Liver (tissue), 9 donors: Measurements from ENCODE around the gene VENTX. TPM values are rescaled to one million over a fixed set of nuclear protein-coding genes. Genes with fewer than 3 reads are reported as not detected.

Experiments used
- DNase-seq: peaks from one replicate; pipeline ENCODE4 v3.0.0-alpha.2; 2017; ENCODE audit warnings: low spot score
- H3K27ac ChIP-seq, 2 donors: one replicate each; pipeline ENCODE4 v1.7.0; 2013; ENCODE audit warnings: inconsistent platforms in 2 of 2, low read length in 2 of 2, control low read depth in 1 of 2, low read depth in 1 of 2, mild to moderate bottlenecking in 1 of 2
- H3K27me3 ChIP-seq, 4 donors: one replicate each; pipeline versions ENCODE4 v1.6.1 to v1.7.0; 2013; ENCODE audit warnings: low read length in 3 of 4, inconsistent platforms in 1 of 4, mild to moderate bottlenecking in 1 of 4, moderate library complexity in 1 of 4; ENCODE audit not compliant: control insufficient read depth in 4 of 4, insufficient read depth in 4 of 4
- H3K36me3 ChIP-seq, 4 donors: one replicate each; pipeline versions ENCODE4 v1.6.1 to v1.7.0; 2013; ENCODE audit warnings: low read length in 3 of 4, mild to moderate bottlenecking in 3 of 4, low read depth in 1 of 4, moderate library complexity in 1 of 4; ENCODE audit not compliant: control insufficient read depth in 4 of 4, insufficient read depth in 3 of 4
- H3K4me1 ChIP-seq, 4 donors: one replicate each; pipeline versions ENCODE4 v1.6.1 to v1.7.0; 2013; ENCODE audit warnings: low read length in 3 of 4, mild to moderate bottlenecking in 3 of 4, moderate library complexity in 1 of 4; ENCODE audit not compliant: control insufficient read depth in 4 of 4, insufficient read depth in 4 of 4
- H3K4me3 ChIP-seq, 3 donors: one replicate each; pipeline versions ENCODE4 v1.6.1 to v1.7.0; 2013; ENCODE audit warnings: low read length in 3 of 3, control low read depth in 1 of 3, low read depth in 1 of 3, mild to moderate bottlenecking in 1 of 3
- H3K9ac ChIP-seq, 2 donors: one replicate each; pipeline ENCODE4 v1.7.0; 2013; ENCODE audit warnings: low read length in 2 of 2, mild to moderate bottlenecking in 2 of 2, moderate library complexity in 2 of 2, control low read depth in 1 of 2, low read depth in 1 of 2
- H3K9me3 ChIP-seq, 4 donors: one replicate each; pipeline versions ENCODE4 v1.6.1 to v1.7.0; 2013; ENCODE audit warnings: low read length in 3 of 4; ENCODE audit not compliant: control insufficient read depth in 4 of 4
- ATF3 ChIP-seq: IDR thresholded peaks from 2 replicates; pipeline ENCODE4 v1.6.1; 2016; ENCODE audit warnings: antibody characterized with exemption
- CTCF ChIP-seq: fragments of 150-350 bp; IDR thresholded peaks from 2 replicates; pipeline ENCODE4 v1.5.1; 2017; ENCODE audit warnings: improper control_type of control experiment, low read depth, low read length; ENCODE audit not compliant: missing input control
- EGR1 ChIP-seq, 2 donors: IDR thresholded peaks; 2 replicates each; pipeline ENCODE4 v1.6.1; 2016 to 2018; ENCODE audit warnings: antibody characterized with exemption in 2 of 2, low read depth in 2 of 2
- FOXA1 ChIP-seq: IDR thresholded peaks from 2 replicates; pipeline ENCODE4 v1.6.1; 2016; ENCODE audit warnings: antibody characterized with exemption
- FOXA2 ChIP-seq: IDR thresholded peaks from 2 replicates; pipeline ENCODE4 v1.6.1; 2016; ENCODE audit warnings: antibody characterized with exemption
- GABPA ChIP-seq, 2 donors: IDR thresholded peaks in 1 of 2; conservative IDR thresholded peaks in 1 of 2; 2 replicates each; pipeline ENCODE4 v1.6.1; 2016; ENCODE audit warnings: antibody characterized with exemption in 2 of 2, mild to moderate bottlenecking in 1 of 2, moderate library complexity in 1 of 2
- HNF4A ChIP-seq, 2 donors: conservative IDR thresholded peaks; 2 replicates each; pipeline ENCODE4 v1.6.1; 2016; ENCODE audit warnings: antibody characterized with exemption in 2 of 2, mild to moderate bottlenecking in 2 of 2
- HNF4G ChIP-seq: IDR thresholded peaks from 2 replicates; pipeline ENCODE4 v1.6.1; 2016; ENCODE audit warnings: antibody characterized with exemption
- JUND ChIP-seq, 2 donors: IDR thresholded peaks; 2 replicates each; pipeline ENCODE4 v1.6.1; 2016; ENCODE audit warnings: antibody characterized with exemption in 2 of 2
- MAX ChIP-seq: IDR thresholded peaks from 2 replicates; pipeline ENCODE4 v1.6.1; 2016; ENCODE audit warnings: antibody characterized with exemption
- NR2F2 ChIP-seq: IDR thresholded peaks from 2 replicates; pipeline ENCODE4 v1.6.1; 2016; ENCODE audit warnings: antibody characterized with exemption
- RAD21 ChIP-seq, 2 donors: IDR thresholded peaks; 2 replicates each; pipeline ENCODE4 v1.6.1; 2016; ENCODE audit warnings: antibody characterized with exemption in 2 of 2, mild to moderate bottlenecking in 2 of 2
- REST ChIP-seq: IDR thresholded peaks from 2 replicates; pipeline ENCODE4 v1.6.1; 2016; ENCODE audit warnings: antibody characterized with exemption, mild to moderate bottlenecking
- RXRA ChIP-seq, 2 donors: IDR thresholded peaks; 2 replicates each; pipeline ENCODE4 v1.6.1; 2017 to 2018; ENCODE audit warnings: antibody characterized with exemption in 2 of 2, mild to moderate bottlenecking in 1 of 2
- SP1 ChIP-seq: IDR thresholded peaks from 2 replicates; pipeline ENCODE4 v1.6.1; 2018; ENCODE audit warnings: antibody characterized with exemption, mild to moderate bottlenecking
- TAF1 ChIP-seq: conservative IDR thresholded peaks from 2 replicates; pipeline ENCODE4 v1.6.1; 2016; ENCODE audit warnings: antibody characterized with exemption, mild to moderate bottlenecking
- YY1 ChIP-seq: IDR thresholded peaks from 2 replicates; pipeline ENCODE4 v1.6.1; 2016; ENCODE audit warnings: antibody characterized with exemption, mild to moderate bottlenecking
- ZBTB33 ChIP-seq: IDR thresholded peaks from 2 replicates; pipeline ENCODE4 v1.6.1; 2016; ENCODE audit warnings: antibody characterized with exemption
- WGBS: extraction: QIAGEN DNeasy Blood & Tissue Kit; methylation state at CpG from one replicate; pipeline ENCODE4 v1.1.7; 2013; 5-methylcytosine and 5-hydroxymethylcytosine counted together
- polyA plus RNA-seq, 2 donors: library from polyadenylated mRNA; stranded (reverse) in 1 of 2; unstranded in 1 of 2; fragments of 200-250 nt in 1 of 2; fragments of >200 nt in 1 of 2; fragmentation: Nextera tagmentation in 1 of 2; extraction: Ambion mirVana in 1 of 2; gene quantifications; one replicate each; pipeline versions ENCODE4 v1.2.1 to v1.2.3, GENCODE V29; 2013 to 2015
- total RNA-seq, 2 donors: library from RNA; depleted of rRNA; stranded (reverse); fragments of >200 nt; gene quantifications; one replicate each; pipeline ENCODE4 v1.2.3, GENCODE V29; 2014
- donor health status: healthy.
- donor health status: healthy.
- donor health status: healthy.
- donor health status: healthy.
- donor health status: healthy.

The VENTX gene
- total and polyA plus RNA-seq, 4 donors, result 0.05 to 0.25 (median 0.09) TPM

GRCh38 chr10:133261726-133262325 lies 24.2 kb downstream of the VENTX start (continued):
- TF ChIP-seq ZBTB33 (no peak), MAX (no peak), FOXA1 (no peak)

GRCh38 chr10:133262696-133263095 lies 25.0 kb downstream of the VENTX start:
- TF ChIP-seq JUND (IDR thresholded peaks at IDR 0.05) (no peak), GABPA (IDR thresholded peaks at IDR 0.05 in 1 of 2, conservative IDR thresholded peaks at IDR 0.05 in 1 of 2) (no peak), YY1 (no peak), CTCF (no peak), RAD21 (IDR thresholded peaks at IDR 0.05) (no peak), TAF1 (no peak), MAX (no peak), FOXA2 (no peak), HNF4A (conservative IDR thresholded peaks at IDR 0.05) (no peak), SP1 (no peak), ATF3 (no peak), RXRA (IDR thresholded peaks at IDR 0.05) (no peak), HNF4G (no peak), REST (no peak), NR2F2 (no peak), FOXA1 (no peak), EGR1 (IDR thresholded peaks at IDR 0.05; ENCODE audit: low read depth in 2 of 2) (no peak), ZBTB33 (no peak)
- Histone ChIP-seq H3K9me3 (no peaks in the 10 kb centered on the region), H3K27ac (no peak overlapping the region), H3K4me3 (no peak overlapping the region), H3K9ac (no peak overlapping the region), H3K4me1 (peaks cover 5 to 19% (median 10%) of the 10 kb centered on the region in 4 donors), H3K36me3 (peaks cover 0 to 5% (median 3%) of the 10 kb centered on the region in 4 donors), H3K27me3 (no peaks in the 10 kb centered on the region)
- 88% methylated on average over 14 of the region's 14 CpGs for WGBS
- DNase-seq, result no peak
